Adrenal gland (tissue), 5 donors: ENCODE data around the gene AP1M1.

Source experiments
- POLR2A ChIP-seq, 2 donors: fragments of 450-650 bp; IDR thresholded peaks; one replicate each; pipeline ENCODE4 v1.6.1; 2017; ENCODE audit warnings: antibody characterized with exemption in 2 of 2, mild to moderate bottlenecking in 2 of 2, moderate library complexity in 1 of 2
- TF ChIP-seq, protein P1 (sequence below), 6 experiments: fragments of 450-650 bp in 4 of 6; fragments of 200-600 bp in 2 of 6; sonication (generic) in 1 of 6; IDR thresholded peaks; 1 replicate in 5 of 6; 2 replicates in 1 of 6; pipeline versions ENCODE4 v1.5.1 to v1.8.0; 2016 to 2021; ENCODE audit warnings: antibody characterized with exemption in 6 of 6, mild to moderate bottlenecking in 2 of 6, moderate library complexity in 1 of 6
- donor health status: DM: no; HTN: no; CAD: no.

DNA sequence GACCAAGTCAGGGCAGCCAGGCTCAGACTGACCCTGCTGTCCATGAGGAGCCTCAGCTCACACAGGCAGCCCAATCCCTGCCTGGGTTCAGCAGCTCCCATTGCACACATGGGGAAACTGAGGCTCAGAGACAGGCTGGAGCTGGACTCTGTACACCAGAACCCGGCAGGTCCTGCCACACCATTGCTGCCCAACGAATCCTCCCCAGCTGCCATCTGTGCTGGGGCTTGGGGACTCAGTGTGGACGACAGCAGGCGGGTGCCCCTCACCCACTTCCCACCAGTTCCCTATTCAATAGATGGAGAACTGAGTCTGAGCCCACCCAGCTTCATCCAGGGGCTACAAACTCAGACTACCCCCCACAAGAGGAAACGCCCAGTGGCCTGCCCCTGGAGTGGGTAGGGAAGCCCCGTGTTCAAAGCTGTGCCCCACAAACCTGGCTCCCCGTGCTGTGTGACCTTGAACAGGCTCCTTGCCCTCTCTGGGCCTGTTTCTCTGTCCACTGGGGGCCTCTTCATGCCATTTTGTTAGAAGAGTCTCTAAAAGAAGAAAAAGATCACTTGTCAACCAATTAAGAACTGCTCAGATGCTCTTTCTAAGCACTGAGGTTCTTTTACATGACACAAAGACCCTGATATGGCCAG is 50.8 kb downstream of the AP1M1 start:
- no peak for TF ChIP-seq POLR2A (IDR thresholded peaks at IDR 0.05)
- TF ChIP-seq, protein P1, sequence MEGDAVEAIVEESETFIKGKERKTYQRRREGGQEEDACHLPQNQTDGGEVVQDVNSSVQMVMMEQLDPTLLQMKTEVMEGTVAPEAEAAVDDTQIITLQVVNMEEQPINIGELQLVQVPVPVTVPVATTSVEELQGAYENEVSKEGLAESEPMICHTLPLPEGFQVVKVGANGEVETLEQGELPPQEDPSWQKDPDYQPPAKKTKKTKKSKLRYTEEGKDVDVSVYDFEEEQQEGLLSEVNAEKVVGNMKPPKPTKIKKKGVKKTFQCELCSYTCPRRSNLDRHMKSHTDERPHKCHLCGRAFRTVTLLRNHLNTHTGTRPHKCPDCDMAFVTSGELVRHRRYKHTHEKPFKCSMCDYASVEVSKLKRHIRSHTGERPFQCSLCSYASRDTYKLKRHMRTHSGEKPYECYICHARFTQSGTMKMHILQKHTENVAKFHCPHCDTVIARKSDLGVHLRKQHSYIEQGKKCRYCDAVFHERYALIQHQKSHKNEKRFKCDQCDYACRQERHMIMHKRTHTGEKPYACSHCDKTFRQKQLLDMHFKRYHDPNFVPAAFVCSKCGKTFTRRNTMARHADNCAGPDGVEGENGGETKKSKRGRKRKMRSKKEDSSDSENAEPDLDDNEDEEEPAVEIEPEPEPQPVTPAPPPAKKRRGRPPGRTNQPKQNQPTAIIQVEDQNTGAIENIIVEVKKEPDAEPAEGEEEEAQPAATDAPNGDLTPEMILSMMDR (IDR thresholded peaks at IDR 0.05), result no peak
